HG02798 (cell line): ENCODE measurements around the gene CRYGA.

Experiments used
- ATAC-seq: cut with Tn5 transposase; IDR thresholded peaks from one replicate; pipeline ENCODE4 v1.9.1; 2021; ENCODE audit warnings: mild to moderate bottlenecking; ENCODE audit not compliant: unreplicated experiment, poor library complexity

CRYGA gene

GRCh38 chr2:208163489-208163888 lies at the start of gene CRYGA:
Gene CRYGA, minus strand, starts transcription at chr2:208163589. Its CDS starts 33 bp downstream, at chr2:208163556.
- ATAC-seq = no peak

GRCh38 chr2:208210688-208211451 lies 47.5 kb upstream of the CRYGA start:
- ATAC-seq = no peak

GRCh38 chr2:208208335-208209085 lies 45.1 kb upstream of the CRYGA start:
- no peak for ATAC-seq

- ATAC-seq = no peak
These were observed 44.4 kb upstream of the CRYGA start for GRCh38 chr2:208207769-208208168.

GRCh38 chr2:208204166-208204565 lies 40.8 kb upstream of the CRYGA start:
- ATAC-seq = no peak

GRCh38 chr2:208195531-208195930 lies 32.1 kb upstream of the CRYGA start:
- no peak for ATAC-seq

GRCh38 chr2:208192611-208193236 lies 29.3 kb upstream of the CRYGA start:
- no peak for ATAC-seq

GRCh38 chr2:208189810-208190503 lies 26.6 kb upstream of the CRYGA start, which contains the start of gene C2orf80:
Gene C2orf80, minus strand, starts transcription at chr2:208190030. Its CDS starts 3,044 bp downstream, at chr2:208186986.
- no peak for ATAC-seq

- ATAC-seq = no peak
These were observed 25.9 kb upstream of the CRYGA start for GRCh38 chr2:208189069-208189809.

- no peak for ATAC-seq
These were observed 23.5 kb upstream of the CRYGA start for GRCh38 chr2:208186893-208187292.

- no peak for ATAC-seq
These were observed 23.1 kb upstream of the CRYGA start for GRCh38 chr2:208186465-208186864.

GRCh38 chr2:208183972-208184705 lies 20.8 kb upstream of the CRYGA start:
- ATAC-seq = no peak

GRCh38 chr2:208183526-208183925 lies 20.1 kb upstream of the CRYGA start:
- no peak for ATAC-seq

- no peak for ATAC-seq
These were observed 19.4 kb upstream of the CRYGA start for GRCh38 chr2:208182835-208183234.

GRCh38 chr2:208179028-208179609 lies 15.7 kb upstream of the CRYGA start:
- no peak for ATAC-seq

GRCh38 chr2:208175840-208176153 lies 12.4 kb upstream of the CRYGA start:
- no peak for ATAC-seq

GRCh38 chr2:208175069-208175839 lies 11.9 kb upstream of the CRYGA start:
- ATAC-seq = peak; percentile 98

- no peak for ATAC-seq
These were observed 10.8 kb upstream of the CRYGA start for GRCh38 chr2:208174144-208174543.
